HCT116 (cell line): ENCODE measurements around the gene EXOC4. TPM values are rescaled to one million over a fixed set of nuclear protein-coding genes. Genes with fewer than 3 reads are reported as not detected.

Experiments
- ATAC-seq: fragments of 200-7000 bp; cut with Tn5 transposase; 2 replicates; pipeline ENCODE4 v1.9.1; 2020; ENCODE audit warnings: mild to moderate bottlenecking, moderate library complexity
- BruUV-seq: library from RNA; stranded (reverse); fragments of 400-500 nt; replicated peaks from 2 replicates; lab custom pipeline; 2021; lab: Mats Ljungman, UMichigan
- CTCF ChIA-PET: fragments of 300-600 bp; sonication (Branson Sonifier 250); formaldehyde crosslinking; loops from one replicate; lab custom pipeline; 2021; ENCODE audit warnings: antibody characterized with exemption; lab: Charles Lee
- POLR2A ChIA-PET: fragments of 300-600, 350-600 bp; sonication (Branson Sonifier 250); formaldehyde crosslinking; loops from one replicate; lab custom pipeline; 2021; ENCODE audit warnings: antibody characterized with exemption; lab: Charles Lee
- RAD21 ChIA-PET, 2 experiments: fragments of 300-600 bp; sonication (Branson Sonifier 250); formaldehyde crosslinking; loops; one replicate each; lab custom pipeline; 2023; ENCODE audit warnings: low total read pairs in 2 of 2; ENCODE audit not compliant: uncharacterized antibody in 2 of 2, unreplicated experiment in 2 of 2, low non-redundant PET in 1 of 2; lab: Charles Lee
- DNase-seq: peaks from one replicate; pipeline ENCODE4 v3.0.0-alpha.2; 2010; ENCODE audit warnings: low read depth, low spot score
- H2AFZ ChIP-seq: fragments of 200-600 bp; shearing (Covaris generic), sonication (generic); 2 replicates; pipeline ENCODE4 v1.6.1; 2017; ENCODE audit warnings: low read depth, mixed run types, mixed read lengths, antibody characterized with exemption, low read length; ENCODE audit not compliant: poor library complexity, severe bottlenecking
- H3K27ac ChIP-seq: 2 replicates; pipeline ENCODE4 v1.5.1; 2012; ENCODE audit warnings: low read depth, low read length
- H3K27me3 ChIP-seq: fragments of 200-600 bp; sonication (generic); 2 replicates; pipeline ENCODE4 v1.6.1; 2016; ENCODE audit warnings: mixed run types, low read length, mixed read lengths; ENCODE audit not compliant: insufficient read depth
- H3K36me3 ChIP-seq, 2 experiments: fragments of 200-500 bp in 1 of 2; fragments of 200-600 bp in 1 of 2; sonication (Bioruptor generic) in 1 of 2; sonication (generic) in 1 of 2; 2 replicates each; pipeline versions ENCODE4 v1.5.1 to v1.6.1; 2014 to 2016; ENCODE audit warnings: low read length in 2 of 2, inconsistent platforms in 1 of 2, mixed read lengths in 1 of 2, mixed run types in 1 of 2; ENCODE audit not compliant: insufficient read depth in 2 of 2, control insufficient read depth in 1 of 2
- H3K4me1 ChIP-seq, 2 experiments: fragments of 200-600 bp in 1 of 2; sonication (generic) in 1 of 2; 2 replicates each; pipeline versions ENCODE4 v1.5.1 to v1.6.1; 2012 to 2017; ENCODE audit warnings: low read length in 2 of 2, inconsistent platforms in 1 of 2, mild to moderate bottlenecking in 1 of 2, mixed read lengths in 1 of 2, mixed run types in 1 of 2, moderate library complexity in 1 of 2; ENCODE audit not compliant: insufficient read depth in 2 of 2, control insufficient read depth in 1 of 2
- H3K4me2 ChIP-seq: fragments of 200-600 bp; sonication (generic); 2 replicates; pipeline ENCODE4 v1.6.1; 2017; ENCODE audit warnings: mixed run types, low read length, mixed read lengths
- H3K4me3 ChIP-seq, 2 experiments: fragments of 200-600 bp in 1 of 2; sonication (generic) in 1 of 2; replicated peaks in 1 of 2; 2 replicates each; pipeline ENCODE4 v1.5.1; 2011 to 2016; ENCODE audit warnings: low read length in 2 of 2, control low read depth in 1 of 2, low read depth in 1 of 2, mild to moderate bottlenecking in 1 of 2, mixed read lengths in 1 of 2, mixed run types in 1 of 2
- H3K79me2 ChIP-seq: fragments of 200-600 bp; sonication (generic); 2 replicates; pipeline ENCODE4 v1.6.1; 2017; ENCODE audit warnings: mild to moderate bottlenecking, mixed run types, low read length, moderate library complexity, mixed read lengths; ENCODE audit not compliant: insufficient read depth
- H3K9ac ChIP-seq: fragments of 200-600 bp; sonication (generic); 2 replicates; pipeline ENCODE4 v1.6.1; 2016; ENCODE audit warnings: low read length, mixed read lengths
- H3K9me2 ChIP-seq: fragments of 200-600 bp; sonication (generic), shearing (Covaris generic); 2 replicates; pipeline ENCODE4 v1.6.1; 2017; ENCODE audit warnings: mixed run types, mild to moderate bottlenecking, moderate library complexity; ENCODE audit not compliant: insufficient read depth
- H3K9me3 ChIP-seq, 2 experiments: fragments of 200-500 bp in 1 of 2; fragments of 200-600 bp in 1 of 2; sonication (Bioruptor generic) in 1 of 2; sonication (generic) in 1 of 2; 2 replicates each; pipeline ENCODE4 v1.6.1; 2014 to 2017; ENCODE audit warnings: low read length in 2 of 2, mixed read lengths in 2 of 2, inconsistent platforms in 1 of 2, low read depth in 1 of 2, mild to moderate bottlenecking in 1 of 2, mixed run types in 1 of 2, moderate library complexity in 1 of 2; ENCODE audit not compliant: control insufficient read depth in 1 of 2, insufficient read depth in 1 of 2
- H4K20me1 ChIP-seq: fragments of 200-600 bp; sonication (generic), shearing (Covaris generic); 2 replicates; pipeline ENCODE4 v1.6.1; 2017; ENCODE audit warnings: mixed run types, mild to moderate bottlenecking, moderate library complexity; ENCODE audit not compliant: insufficient read depth
- CBX3 ChIP-seq: IDR thresholded peaks from 2 replicates; pipeline ENCODE4 v1.6.1; 2012; ENCODE audit warnings: low read depth
- CEBPB ChIP-seq: IDR thresholded peaks from 2 replicates; pipeline ENCODE4 v1.6.1; 2012; ENCODE audit warnings: low read depth
- POLR2AphosphoS5 ChIP-seq: IDR thresholded peaks from 2 replicates; pipeline ENCODE4 v1.6.1; 2011; ENCODE audit warnings: mild to moderate bottlenecking, low read depth, low read length, moderate library complexity
- RAD21 ChIP-seq: IDR thresholded peaks from 2 replicates; pipeline ENCODE4 v1.6.1; 2012; ENCODE audit warnings: low read depth, mild to moderate bottlenecking
- SIN3A ChIP-seq: IDR thresholded peaks from 2 replicates; pipeline ENCODE4 v1.6.1; 2012; ENCODE audit warnings: low read depth
- ZNF274 ChIP-seq: fragments of 200-500 bp; sonication (Bioruptor generic); IDR thresholded peaks from 2 replicates; pipeline ENCODE4 v1.6.1; 2014; ENCODE audit warnings: mild to moderate bottlenecking, low read depth, low read length, inconsistent platforms
- intact Hi-C: fragments of 100-400 bp; cut with micrococcal nuclease; formaldehyde crosslinking; loops from 2 replicates; pipeline ENCODE4 v1.10.0; 2022
- total RNA-seq: library from RNA; stranded (reverse); gene quantifications from one replicate; pipeline ENCODE4 v1.2.1, GENCODE V29; 2021; ENCODE audit not compliant: unreplicated experiment
- TF ChIP-seq, protein P1 (sequence below): IDR thresholded peaks from 2 replicates; pipeline ENCODE4 v1.6.1; 2012
- TF ChIP-seq, protein P2 (sequence below): IDR thresholded peaks from 2 replicates; pipeline ENCODE4 v1.6.1; 2012; ENCODE audit warnings: low read depth
- TF ChIP-seq, protein P3 (sequence below), 3 experiments: fragments of 200-600 bp in 1 of 3; sonication (generic) in 1 of 3; IDR thresholded peaks in 2 of 3; conservative IDR thresholded peaks in 1 of 3; 2 replicates each; pipeline ENCODE4 v1.5.1; 2012 to 2017; ENCODE audit warnings: low read depth in 2 of 3, low read length in 2 of 3, antibody characterized with exemption in 1 of 3, borderline replicate concordance in 1 of 3, control low read depth in 1 of 3, mild to moderate bottlenecking in 1 of 3, mixed read lengths in 1 of 3, mixed run types in 1 of 3, moderate library complexity in 1 of 3; ENCODE audit not compliant: insufficient read depth in 1 of 3
- TF ChIP-seq, protein P4 (sequence below): IDR thresholded peaks from 2 replicates; pipeline ENCODE4 v1.6.1; 2012

Gene EXOC4
- total RNA-seq, 1 experiment from 2014 or later, result 40.3 TPM

DNA sequence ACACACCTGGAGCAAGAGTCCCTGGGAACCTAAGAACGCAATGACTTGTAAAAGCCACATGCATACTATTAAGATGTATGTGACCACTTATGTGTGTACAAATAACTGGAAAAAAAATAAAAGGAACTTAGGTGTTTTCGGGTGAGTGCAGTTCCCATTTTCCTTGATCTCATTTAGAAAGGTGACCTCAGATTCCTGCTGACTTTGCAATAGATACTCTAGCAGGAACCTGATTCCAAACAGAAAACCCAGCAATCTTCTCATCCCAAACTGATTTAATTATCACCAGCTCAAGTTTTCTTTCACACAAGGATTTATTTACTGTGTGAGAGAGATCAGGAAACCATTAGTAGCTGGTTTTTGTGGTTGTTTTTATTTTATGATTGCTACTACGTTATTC lies 817.8 kb downstream of the EXOC4 start:
- H3K9ac ChIP-seq, result no peak overlapping the region
- DNase-seq (no peak), ATAC-seq (no peak)
- H3K79me2 ChIP-seq, result no peaks in the 10 kb centered on the region
- TF ChIP-seq, protein P1, sequence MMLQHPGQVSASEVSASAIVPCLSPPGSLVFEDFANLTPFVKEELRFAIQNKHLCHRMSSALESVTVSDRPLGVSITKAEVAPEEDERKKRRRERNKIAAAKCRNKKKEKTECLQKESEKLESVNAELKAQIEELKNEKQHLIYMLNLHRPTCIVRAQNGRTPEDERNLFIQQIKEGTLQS, result no peak
- TF ChIP-seq SIN3A (no peak), POLR2AphosphoS5 (no peak), ZNF274 (no peak), CBX3 (no peak), RAD21 (no peak), CEBPB (no peak)
- TF ChIP-seq, protein P2, sequence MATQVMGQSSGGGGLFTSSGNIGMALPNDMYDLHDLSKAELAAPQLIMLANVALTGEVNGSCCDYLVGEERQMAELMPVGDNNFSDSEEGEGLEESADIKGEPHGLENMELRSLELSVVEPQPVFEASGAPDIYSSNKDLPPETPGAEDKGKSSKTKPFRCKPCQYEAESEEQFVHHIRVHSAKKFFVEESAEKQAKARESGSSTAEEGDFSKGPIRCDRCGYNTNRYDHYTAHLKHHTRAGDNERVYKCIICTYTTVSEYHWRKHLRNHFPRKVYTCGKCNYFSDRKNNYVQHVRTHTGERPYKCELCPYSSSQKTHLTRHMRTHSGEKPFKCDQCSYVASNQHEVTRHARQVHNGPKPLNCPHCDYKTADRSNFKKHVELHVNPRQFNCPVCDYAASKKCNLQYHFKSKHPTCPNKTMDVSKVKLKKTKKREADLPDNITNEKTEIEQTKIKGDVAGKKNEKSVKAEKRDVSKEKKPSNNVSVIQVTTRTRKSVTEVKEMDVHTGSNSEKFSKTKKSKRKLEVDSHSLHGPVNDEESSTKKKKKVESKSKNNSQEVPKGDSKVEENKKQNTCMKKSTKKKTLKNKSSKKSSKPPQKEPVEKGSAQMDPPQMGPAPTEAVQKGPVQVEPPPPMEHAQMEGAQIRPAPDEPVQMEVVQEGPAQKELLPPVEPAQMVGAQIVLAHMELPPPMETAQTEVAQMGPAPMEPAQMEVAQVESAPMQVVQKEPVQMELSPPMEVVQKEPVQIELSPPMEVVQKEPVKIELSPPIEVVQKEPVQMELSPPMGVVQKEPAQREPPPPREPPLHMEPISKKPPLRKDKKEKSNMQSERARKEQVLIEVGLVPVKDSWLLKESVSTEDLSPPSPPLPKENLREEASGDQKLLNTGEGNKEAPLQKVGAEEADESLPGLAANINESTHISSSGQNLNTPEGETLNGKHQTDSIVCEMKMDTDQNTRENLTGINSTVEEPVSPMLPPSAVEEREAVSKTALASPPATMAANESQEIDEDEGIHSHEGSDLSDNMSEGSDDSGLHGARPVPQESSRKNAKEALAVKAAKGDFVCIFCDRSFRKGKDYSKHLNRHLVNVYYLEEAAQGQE, result no peak
- TF ChIP-seq, protein P3, sequence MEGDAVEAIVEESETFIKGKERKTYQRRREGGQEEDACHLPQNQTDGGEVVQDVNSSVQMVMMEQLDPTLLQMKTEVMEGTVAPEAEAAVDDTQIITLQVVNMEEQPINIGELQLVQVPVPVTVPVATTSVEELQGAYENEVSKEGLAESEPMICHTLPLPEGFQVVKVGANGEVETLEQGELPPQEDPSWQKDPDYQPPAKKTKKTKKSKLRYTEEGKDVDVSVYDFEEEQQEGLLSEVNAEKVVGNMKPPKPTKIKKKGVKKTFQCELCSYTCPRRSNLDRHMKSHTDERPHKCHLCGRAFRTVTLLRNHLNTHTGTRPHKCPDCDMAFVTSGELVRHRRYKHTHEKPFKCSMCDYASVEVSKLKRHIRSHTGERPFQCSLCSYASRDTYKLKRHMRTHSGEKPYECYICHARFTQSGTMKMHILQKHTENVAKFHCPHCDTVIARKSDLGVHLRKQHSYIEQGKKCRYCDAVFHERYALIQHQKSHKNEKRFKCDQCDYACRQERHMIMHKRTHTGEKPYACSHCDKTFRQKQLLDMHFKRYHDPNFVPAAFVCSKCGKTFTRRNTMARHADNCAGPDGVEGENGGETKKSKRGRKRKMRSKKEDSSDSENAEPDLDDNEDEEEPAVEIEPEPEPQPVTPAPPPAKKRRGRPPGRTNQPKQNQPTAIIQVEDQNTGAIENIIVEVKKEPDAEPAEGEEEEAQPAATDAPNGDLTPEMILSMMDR (IDR thresholded peaks at IDR 0.05 in 2 of 3, conservative IDR thresholded peaks at IDR 0.05 in 1 of 3; ENCODE audit: borderline replicate concordance in 1 of 3, insufficient read depth in 1 of 3, low read depth in 2 of 3, low read length in 2 of 3), result no peak
- TF ChIP-seq, protein P4, sequence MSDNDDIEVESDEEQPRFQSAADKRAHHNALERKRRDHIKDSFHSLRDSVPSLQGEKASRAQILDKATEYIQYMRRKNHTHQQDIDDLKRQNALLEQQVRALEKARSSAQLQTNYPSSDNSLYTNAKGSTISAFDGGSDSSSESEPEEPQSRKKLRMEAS, result no peak
- H3K9me2 ChIP-seq, result no peaks in the 10 kb centered on the region
- no peaks in the 10 kb centered on the region for H3K27me3 ChIP-seq
- no peak overlapping the region for H2AFZ ChIP-seq
- H3K36me3 ChIP-seq, result no peaks in the 10 kb centered on the region
- H4K20me1 ChIP-seq, result no peaks in the 10 kb centered on the region
- no peak overlapping the region for H3K4me2 ChIP-seq
- ChIA-PET POLR2A (no interaction called here), RAD21 (no interaction called here), CTCF (no interaction called here)
- H3K4me1 ChIP-seq, result no peaks in the 10 kb centered on the region
- intact Hi-C loops, result no loop called here
- no peak overlapping the region for H3K4me3 ChIP-seq
- BruUV-seq, result no TSS peak
- no peaks in the 10 kb centered on the region for H3K9me3 ChIP-seq
- no peak overlapping the region for H3K27ac ChIP-seq
